DND-41 (cell line): Measurements from ENCODE around the gene MAP4K1.

Experiments used
- EZH2 ChIP-seq: IDR thresholded peaks from 3 replicates; pipeline ENCODE4 v1.6.1; 2012; ENCODE audit warnings: borderline replicate concordance, low read depth, mild to moderate bottlenecking, moderate library complexity, low read length, inconsistent platforms; ENCODE audit not compliant: severe bottlenecking
- TF ChIP-seq, protein P1 (sequence below): IDR thresholded peaks from 2 replicates; pipeline ENCODE4 v1.5.1; 2012; ENCODE audit warnings: borderline replicate concordance, low read length, moderate library complexity, mild to moderate bottlenecking; ENCODE audit not compliant: poor library complexity, severe bottlenecking; ENCODE audit errors: extremely low read depth

DNA sequence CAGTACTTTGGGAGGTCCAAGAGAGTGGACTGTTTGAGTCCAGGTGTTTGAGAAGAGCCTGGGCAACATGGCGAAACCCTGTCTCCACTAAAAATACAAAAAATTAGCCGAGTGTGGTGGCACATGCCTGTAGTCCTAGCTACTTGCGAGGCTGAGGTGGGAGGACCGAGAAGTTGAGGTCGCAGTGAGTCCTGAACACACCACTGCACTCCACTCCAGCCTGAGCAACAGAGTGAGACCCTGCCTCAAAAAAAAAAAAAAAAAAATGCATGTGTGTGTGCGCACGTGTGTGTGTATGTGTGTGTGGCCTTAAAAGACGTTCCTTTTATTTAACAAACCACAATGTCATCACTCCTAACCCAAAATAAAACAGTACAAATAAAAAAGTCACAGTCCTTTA, 62.6 kb downstream of the MAP4K1 start:
- TF ChIP-seq, protein P1, sequence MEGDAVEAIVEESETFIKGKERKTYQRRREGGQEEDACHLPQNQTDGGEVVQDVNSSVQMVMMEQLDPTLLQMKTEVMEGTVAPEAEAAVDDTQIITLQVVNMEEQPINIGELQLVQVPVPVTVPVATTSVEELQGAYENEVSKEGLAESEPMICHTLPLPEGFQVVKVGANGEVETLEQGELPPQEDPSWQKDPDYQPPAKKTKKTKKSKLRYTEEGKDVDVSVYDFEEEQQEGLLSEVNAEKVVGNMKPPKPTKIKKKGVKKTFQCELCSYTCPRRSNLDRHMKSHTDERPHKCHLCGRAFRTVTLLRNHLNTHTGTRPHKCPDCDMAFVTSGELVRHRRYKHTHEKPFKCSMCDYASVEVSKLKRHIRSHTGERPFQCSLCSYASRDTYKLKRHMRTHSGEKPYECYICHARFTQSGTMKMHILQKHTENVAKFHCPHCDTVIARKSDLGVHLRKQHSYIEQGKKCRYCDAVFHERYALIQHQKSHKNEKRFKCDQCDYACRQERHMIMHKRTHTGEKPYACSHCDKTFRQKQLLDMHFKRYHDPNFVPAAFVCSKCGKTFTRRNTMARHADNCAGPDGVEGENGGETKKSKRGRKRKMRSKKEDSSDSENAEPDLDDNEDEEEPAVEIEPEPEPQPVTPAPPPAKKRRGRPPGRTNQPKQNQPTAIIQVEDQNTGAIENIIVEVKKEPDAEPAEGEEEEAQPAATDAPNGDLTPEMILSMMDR = no peak
- TF ChIP-seq EZH2 = no peak
